Prostate gland (tissue), 2 donors: ENCODE measurements around the gene LHX6.

Experiments
- CTCF ChIP-seq, 4 experiments: fragments of 200-600 bp in 2 of 4; fragments of 450-650 bp in 2 of 4; sonication (generic) in 2 of 4; IDR thresholded peaks; 1 replicate in 3 of 4; 2 replicates in 1 of 4; pipeline ENCODE4 v1.5.1; 2016 to 2019; ENCODE audit warnings: antibody characterized with exemption in 4 of 4, mild to moderate bottlenecking in 2 of 4, moderate library complexity in 2 of 4
- POLR2A ChIP-seq: fragments of 450-650 bp; IDR thresholded peaks from one replicate; pipeline ENCODE4 v1.6.1; 2016; ENCODE audit warnings: antibody characterized with exemption, mild to moderate bottlenecking

GRCh38 chr9:122239722-122240121, 11.0 kb upstream of the LHX6 start:
- TF ChIP-seq CTCF (IDR thresholded peaks at IDR 0.05) (no peak), POLR2A (no peak)
